Astrocyte (in vitro differentiated cells and primary cell): ENCODE data around the gene ZNF627.

Experiments used
- CTCF ChIP-seq: IDR thresholded peaks from 2 replicates; pipeline ENCODE4 v1.5.1; 2011; ENCODE audit warnings: low read depth, mild to moderate bottlenecking, inconsistent platforms, low read length, moderate library complexity; ENCODE audit not compliant: insufficient read depth
- EZH2 ChIP-seq: IDR thresholded peaks from 2 replicates; pipeline ENCODE4 v1.6.1; 2012; ENCODE audit warnings: mild to moderate bottlenecking, low read length, inconsistent platforms; ENCODE audit not compliant: insufficient read depth

GRCh38 chr19:11626252-11626651, 29.0 kb downstream of the ZNF627 start:
- TF ChIP-seq CTCF (no peak), EZH2 (no peak)
